NCI-H2081 (cell line): ENCODE measurements around the gene SLC25A20.
"Not testable (repeated sequence)": the region's sequence is repeated elsewhere in the genome, so short reads cannot be mapped to it uniquely, and the experiment has no call there.

Experiments used
- DNase-seq, 2 experiments: peaks; one replicate each; lab custom pipeline; 2025; lab: John Stamatoyannopoulos, UW

SLC25A20 gene, protein sequence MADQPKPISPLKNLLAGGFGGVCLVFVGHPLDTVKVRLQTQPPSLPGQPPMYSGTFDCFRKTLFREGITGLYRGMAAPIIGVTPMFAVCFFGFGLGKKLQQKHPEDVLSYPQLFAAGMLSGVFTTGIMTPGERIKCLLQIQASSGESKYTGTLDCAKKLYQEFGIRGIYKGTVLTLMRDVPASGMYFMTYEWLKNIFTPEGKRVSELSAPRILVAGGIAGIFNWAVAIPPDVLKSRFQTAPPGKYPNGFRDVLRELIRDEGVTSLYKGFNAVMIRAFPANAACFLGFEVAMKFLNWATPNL

DNA sequence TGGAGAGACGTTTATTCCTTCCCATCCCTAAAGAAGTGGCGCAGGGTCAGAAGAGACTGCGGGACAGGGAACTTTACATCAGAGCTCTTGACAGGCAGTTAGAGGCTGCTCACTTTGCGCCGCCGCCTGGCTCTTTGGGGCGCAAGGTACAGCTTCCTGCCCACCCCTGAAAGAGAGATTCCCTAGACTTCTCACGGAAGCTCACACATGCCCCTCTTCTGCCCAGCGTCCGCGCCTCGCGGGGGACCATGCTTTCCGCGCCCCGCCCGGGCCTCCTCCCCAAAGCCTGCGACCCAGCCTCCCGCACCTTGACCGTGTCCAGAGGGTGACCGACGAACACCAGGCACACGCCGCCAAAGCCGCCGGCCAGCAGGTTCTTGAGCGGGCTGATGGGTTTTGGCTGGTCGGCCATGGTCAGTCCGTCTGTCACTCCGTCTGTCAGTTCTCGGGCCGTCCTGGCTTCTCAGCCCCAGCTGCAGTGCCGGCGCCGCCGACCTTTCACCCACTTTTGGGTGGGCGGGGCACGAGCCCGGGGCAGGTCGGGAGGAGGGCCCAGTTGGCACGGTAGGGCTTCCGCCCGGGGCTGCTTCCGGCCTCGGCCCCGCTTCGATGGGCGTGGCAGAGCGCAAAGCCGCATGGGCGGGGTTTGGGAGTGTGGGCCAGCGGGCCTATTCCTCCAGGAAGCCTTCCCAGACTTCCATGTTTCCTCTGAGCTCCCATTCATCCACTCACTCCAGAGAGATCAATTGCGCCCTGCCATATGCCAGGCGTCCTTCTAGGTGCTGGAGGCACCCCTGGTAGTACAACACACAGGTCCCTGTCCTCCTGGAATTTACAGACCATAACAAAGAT, at the start of gene SLC25A20:
SLC25A20 (minus strand) TSS at position 500 of the 852 bp plus-strand sequence; CDS start at position 412, 88 bp downstream.
- peak; percentile 72 to 77 for DNase-seq

DNA sequence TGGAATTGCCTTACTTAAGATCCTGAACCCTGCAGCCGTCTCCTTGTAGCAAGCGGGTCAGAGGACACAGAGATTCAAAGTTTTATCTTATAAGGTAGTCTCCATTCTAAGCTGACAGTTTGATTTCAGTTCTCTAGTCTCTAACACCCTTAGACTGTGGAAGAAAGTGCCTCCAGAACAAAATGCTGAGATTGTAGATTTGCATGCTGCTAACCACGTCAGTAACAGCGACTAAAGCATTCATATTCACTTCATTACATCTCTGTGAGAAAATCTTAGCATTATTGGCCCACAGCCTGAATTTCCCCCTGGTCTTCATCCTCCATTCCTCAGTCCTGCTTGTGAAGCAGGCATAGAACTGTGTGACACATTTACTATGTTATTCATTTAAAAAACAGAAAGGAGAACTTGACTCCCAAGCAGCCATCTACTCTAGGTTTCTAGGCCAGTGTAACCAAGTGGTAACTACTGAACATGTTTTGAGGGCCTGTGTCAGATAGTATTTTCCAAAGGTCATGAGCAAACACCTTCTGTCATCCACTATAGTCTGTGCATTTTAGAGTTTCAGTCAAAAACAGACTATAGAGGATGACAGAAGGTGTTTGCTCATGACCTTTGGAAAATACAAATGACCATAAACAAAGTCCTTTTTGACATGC, 47.3 kb upstream of the SLC25A20 start:
- no peak for DNase-seq

DNA sequence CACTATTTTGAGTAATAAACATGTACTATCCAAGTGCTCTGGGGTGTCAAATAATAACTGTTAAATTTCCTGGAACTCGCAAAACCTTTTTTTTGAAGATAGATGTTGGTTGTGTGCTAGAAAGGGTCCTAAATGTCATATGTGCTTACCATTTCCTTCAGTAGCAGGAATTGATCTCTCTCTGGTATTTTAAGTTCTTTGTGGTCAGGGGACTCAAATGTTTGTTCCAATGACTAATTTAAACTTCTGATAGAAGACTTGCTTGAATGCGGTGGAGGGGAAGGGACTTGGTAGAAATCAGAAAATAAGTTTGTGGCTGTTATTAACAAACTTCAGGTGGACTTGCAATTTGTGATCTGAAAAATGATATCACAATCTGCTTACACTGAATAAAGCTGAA, 46.8 kb upstream of the SLC25A20 start:
- DNase-seq: no peak

DNA sequence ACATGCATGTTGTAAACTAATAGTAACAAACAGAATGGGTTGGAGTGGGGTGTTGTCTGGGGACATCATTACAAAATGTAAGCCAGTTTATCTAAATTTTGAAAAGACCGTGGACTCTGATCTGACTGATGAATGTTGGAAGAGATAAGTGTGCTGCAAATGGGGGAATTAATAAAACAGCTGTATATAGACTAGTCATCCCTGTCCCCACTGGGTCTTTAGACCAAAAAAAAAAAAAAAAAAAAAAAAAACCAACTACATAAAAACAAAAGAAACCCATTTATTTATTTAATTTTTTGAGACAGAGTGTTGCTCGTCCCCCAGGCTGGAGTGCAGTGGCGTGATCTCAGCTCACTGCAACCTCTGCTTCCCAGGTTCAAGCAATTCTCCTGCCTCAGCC, 40.0 kb upstream of the SLC25A20 start:
- DNase-seq: no peak

DNA sequence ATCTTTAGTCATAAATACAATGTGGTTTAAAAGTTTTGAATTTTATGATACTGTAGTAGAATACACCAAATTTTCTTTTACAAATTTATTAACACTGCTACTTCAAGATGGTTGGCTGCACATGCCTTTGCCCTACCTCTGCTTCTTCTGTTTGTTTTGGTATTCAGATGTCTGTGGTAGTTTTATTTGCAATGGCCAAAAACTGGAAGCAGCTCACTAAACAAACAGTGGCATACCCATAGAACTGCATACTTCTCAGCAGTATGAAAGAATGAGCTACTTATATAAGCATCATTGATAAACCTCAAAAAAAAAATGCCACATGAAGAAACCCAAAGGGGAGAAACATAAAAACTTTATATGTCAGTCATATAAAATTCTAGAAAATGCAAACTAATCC, 39.5 kb upstream of the SLC25A20 start:
- DNase-seq: no peak

DNA sequence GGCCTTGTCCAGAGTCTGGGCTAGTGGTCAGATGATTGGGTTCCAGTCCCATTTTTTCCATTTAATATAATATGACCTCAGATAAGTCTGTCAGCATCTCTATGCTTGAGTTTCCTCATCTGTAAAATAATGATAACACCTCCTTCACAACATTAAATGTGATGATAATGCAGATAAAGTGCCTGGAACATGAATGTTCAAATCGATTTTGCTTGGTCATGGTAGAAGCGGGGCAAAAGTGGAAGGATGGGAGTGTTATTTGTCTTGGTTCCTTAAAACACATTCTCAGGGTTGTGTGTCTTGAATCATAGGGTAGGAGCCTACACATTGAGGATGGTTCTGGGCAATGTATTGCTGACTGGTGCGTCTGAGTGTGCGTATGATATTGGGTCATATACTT, 36.8 kb upstream of the SLC25A20 start:
- no peak for DNase-seq

DNA sequence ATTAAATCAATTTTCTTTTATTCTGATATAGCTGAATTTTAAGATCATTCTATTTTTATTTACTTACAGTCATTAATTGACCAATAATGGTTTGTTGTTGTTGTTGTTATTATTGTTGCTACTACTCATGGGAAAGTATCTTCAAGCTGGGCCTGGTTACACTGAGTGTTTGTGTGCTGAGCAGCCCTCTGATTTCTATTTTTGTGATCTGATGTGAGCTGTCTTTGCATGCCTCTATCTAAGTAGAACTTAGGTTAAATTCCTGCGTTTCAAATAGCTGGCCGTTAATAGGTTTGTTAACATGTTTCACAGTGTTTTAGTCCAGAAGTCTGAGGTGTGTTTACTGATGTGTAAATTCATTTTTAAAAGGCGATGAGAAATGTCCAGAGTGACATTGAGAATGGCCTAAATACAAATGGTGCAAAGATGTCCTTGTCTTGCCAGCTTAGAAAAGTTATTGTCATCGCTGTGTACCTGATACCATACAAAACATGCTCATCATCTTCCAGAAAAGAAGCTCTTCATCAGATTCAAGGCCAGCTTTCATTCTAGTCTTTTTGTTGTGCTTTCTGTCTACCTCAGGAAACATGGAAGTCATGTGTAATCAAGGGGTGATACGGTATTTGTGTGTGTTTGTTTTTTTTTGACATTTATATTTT, 35.8 kb upstream of the SLC25A20 start:
- DNase-seq: no peak

DNA sequence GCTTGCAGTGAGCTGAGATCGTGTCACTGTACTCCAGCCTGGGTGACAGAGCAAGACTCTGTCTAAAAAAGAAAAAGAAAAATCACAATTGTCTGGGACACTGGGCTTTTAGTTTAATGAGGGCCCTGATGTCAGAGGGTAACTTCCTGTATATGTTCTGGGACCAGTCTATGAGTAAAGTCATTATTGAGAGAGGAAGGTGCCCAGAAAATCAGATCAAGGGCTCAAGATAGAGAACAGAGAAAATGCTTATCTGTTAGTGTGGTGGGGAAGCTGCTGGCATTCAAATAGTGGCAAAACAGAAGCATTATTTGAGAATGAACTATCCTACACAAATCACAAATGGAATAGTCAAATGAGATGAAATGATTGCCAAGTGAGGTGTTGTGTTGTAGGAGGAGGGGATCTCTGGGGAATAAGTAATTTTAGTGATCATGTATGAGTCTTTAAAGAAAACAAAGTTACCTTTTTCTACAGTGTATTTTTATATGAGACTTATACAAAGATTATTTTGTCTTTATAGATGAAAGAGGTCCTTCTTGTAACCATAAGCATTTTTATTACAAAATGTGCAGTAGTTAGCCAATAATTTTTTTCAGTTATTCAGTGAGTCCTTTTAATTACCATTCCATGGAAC, 33.4 kb upstream of the SLC25A20 start:
- no peak for DNase-seq

DNA sequence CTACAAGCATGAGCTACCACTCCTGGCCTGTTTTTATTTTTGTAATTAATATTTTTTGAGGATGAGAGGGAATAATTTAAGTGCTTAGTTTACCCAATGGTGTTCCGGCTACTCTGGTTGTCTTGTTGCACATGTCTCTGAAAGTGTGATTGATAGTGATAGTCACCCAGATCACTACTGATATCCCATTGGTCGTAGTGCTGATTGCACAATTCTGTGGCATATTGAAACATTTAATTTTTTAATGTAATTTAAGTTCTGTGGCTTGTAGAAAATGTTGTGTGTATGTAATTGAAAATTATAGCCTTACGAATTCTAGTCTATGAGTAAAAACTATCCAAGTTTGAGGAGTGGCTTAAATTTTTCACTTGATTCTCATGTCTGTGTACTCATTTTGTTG, 31.9 kb upstream of the SLC25A20 start:
- DNase-seq: no peak

DNA sequence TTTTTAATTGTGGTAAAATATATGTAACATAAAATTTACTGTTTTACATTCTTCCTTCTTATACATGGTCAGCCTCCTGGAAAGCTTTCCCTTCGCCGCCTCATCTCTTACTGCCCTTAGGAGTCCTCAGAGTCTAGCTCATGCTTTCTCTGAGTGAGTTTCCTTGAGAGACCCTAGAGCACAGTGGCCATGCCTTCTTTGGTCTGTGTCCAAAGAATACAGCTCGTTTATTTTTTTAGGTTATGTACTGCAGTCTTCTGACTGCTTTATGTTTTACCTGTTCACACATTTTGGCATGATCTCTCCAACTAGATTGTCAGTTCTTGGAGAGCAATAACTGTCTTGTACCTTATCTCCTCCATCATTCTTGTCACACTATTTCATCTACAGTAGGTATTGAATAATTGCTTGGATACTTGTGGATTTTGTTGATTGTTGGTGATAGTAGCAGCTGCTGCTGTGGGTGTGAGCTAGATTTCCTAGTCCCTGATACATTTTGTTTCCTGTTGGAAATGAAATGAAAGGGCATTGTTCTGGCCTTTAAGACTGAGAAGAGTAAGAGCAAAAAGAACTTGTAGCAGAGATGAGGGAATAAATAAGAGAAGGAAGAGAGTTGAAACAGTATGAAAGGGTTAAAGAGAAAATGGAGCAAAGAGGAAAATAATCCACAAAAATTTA, 30.8 kb upstream of the SLC25A20 start:
- DNase-seq: no peak

DNA sequence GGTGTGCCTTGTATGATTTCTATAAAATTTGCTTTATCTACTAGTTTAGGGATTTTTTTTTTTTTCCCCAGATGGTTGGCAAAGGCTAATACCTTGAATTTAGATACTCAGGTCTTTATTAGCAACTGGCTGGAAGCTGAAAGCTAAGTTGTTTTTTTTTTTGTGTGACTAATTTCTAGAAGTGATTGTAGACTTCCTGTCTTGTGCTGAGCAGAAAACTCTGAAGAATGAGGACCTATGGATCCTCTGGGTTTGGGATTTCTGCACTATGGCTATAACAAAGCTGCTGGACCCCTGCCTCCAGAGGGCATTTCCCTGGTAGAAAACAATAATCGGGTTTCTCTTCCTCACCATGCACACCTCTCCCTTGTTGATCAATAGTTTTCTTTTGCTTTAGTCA, 30.0 kb upstream of the SLC25A20 start:
- DNase-seq: no peak

DNA sequence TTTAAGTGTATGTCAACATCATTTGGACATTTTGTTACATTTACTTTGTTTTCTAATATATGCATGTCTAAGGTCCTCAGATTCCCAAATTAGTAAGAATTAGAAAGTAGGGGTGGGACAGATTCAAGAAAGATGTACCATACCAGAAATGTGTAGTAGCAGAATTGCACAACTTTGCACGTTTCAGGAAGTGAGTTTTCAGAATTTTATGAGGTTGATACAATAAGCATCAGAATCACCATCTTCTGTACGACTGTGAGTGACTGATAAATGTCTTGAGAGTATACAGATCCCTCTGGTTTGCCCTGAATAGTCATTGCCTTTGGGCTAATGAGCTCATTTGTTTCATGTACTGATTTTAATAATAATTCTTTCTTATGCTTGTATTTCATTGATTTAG, 29.2 kb upstream of the SLC25A20 start:
- DNase-seq: no peak

DNA sequence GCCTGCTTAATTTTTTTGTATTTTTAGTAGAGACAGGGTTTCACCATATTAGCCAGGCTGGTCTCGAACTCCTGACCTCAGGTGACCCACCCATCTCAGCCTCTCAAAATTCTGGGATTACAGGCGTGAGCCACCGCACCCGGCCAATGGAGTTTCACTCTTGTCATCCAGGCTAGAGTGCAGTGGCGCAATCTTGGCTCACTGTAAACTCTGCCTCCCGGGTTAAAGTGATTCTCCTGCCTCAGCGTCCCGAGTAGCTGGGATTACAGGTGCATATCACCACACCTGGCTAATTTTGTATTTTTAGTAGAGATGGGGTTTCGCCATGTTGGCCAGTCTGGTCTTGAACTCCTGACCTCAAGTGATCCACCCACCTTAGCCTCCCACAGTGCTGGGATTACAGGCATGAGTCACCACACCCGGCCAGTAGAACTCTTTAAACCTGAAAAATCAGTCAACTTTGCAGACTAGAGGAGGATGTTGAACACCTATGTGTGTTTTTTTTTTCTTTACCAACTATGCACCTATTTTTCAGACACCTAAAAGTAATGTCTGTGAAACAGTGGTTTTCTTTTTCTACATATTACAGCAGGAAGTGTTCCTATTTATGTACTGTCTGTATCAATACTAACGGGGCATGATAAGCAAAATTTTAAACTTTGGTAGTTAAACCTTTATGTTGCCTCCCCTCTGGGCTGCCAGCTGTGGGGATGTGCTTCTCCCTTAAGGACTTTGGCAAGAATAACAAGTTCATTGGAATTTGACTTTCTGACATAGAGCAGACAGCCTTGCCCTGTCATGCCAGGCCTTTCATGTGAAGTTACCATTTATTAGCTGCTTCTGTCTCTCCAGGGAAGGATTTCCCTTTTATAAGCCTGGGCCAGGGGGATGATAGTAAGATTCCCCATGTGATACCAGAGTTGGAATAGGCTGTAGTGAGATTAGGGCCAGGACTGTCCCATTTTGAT, 28.0 kb upstream of the SLC25A20 start:
- DNase-seq: no peak

DNA sequence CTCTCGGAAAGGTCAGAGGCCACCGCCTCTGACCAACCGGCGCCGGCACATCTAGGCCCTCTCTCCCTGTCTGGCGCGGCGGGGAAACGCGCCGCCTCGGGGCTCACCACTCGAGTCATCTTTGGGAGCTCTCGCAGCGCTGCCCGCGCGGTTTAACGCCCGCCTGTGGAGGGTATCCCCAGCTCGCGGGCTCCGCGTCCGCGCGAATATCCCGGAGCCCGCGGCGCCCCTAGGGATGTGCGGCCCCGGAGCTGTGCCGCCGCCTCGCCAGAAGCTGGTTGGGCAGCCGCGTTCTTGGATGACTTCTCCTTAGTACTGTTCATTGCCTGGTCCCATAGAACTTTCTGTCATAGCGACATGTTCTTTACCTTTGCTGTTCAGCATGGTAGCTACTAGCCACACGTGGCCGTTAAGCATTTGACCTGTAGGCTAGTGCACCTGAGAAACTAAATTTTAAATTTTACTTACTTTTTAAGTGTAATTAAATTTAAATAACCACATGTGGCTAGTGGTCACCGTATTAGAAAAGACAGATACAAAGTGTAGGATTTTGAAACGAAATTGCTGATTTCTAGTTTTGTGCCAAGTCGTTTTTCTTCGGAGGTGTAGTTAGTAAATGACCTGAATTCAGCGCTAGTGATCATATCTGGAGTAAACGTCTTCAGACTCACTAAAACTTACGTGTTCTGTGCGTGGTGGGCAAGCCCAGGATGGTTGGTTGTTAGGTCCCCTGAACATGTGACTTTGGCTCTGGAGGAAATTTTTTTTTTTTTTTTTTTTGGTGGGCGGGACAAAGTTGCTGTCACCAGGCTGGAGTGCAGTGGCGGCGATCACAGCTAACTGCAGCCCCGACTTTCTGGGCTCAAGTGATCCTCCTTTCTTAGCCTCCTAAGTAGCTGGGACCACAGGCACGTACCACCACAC, 20.8 kb upstream of the SLC25A20 start:
- DNase-seq: peak; percentile 7 to 41

DNA sequence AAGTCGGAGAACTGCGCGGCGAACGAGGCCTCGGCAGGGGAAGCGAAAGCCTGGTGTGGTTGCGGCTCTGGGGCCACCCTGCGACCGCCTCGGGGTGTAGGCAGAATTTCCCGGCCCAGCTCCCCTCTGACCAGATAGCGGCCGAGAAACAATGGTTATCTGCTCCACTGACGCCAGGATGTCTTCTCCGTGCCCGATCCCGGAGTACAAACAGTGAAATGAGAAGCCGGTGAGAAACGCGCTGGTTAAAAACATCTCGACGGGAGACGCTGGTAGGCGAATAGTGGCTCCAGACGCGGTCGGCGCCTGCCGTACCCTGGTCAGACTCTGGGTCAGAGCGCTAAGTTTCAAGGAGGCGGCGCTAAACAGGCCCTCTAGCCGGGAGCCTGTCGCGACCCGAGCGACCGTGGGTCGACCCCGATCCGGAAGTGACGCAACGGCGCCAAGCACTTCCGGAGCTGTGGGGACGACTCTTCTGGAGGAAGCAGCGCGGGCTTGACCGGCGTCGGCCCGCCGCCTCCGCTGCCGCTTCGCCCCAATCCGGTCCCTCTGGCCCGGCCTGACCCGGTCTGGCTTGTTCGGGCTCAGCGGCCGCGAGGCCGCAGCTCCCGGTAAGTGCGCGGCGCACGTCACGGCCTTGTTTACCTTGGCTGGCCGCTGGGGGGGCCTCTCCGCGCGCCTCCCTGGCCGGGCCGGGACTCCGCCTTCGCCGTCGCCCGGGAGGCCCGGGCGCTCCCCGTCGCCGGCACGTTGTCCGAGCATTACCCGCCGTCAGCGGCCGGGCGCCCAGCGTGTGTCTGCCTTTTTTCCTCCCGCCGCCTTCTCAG, 19.9 kb upstream of the SLC25A20 start, which contains the start of gene ARIH2:
ARIH2 (plus strand) TSS at position 455 of the 827 bp plus-strand sequence. CDS start 8,717 bp downstream, outside the sequence.
- DNase-seq: peak; percentile 62 to 80

DNA sequence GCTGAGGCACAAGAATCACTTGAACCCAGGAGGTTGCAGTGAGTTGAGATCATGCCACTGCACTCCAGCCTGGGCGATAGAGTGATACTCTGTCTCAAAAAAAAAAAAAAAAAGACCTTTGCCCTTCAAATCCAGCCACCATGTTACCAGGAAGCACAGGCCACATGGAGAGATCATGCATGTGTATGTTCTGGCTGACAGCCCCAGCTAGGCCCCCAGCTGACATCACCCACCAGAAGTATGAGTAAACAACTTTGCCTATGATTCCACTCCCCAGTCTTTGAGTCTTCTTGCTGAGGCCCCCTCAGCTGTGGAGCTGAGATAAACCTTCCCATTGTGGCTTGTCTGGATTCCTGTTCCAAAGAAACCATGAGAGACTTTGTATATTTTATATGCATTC, 16.6 kb upstream of the SLC25A20 start:
- no peak for DNase-seq

DNA sequence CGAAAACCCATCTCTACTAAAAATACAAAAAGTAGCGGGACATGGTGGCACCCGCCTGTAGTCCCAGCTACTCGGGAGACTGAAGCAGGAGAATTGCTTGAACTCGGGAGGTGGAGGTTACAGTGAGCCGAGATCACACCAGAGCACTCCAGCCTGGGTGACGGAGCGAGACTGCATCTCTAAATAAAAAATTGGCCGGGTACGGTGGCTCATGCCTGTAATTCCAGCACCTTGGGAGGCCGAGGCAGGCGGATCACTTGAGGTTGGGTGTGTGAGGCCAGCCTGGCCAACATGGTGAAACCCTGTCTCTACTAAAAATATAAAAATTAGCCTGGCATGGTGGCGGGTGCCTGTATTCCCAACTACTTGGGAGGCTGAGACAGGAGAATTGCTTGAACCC, 8.3 kb upstream of the SLC25A20 start:
- not testable (repeated sequence) for DNase-seq

DNA sequence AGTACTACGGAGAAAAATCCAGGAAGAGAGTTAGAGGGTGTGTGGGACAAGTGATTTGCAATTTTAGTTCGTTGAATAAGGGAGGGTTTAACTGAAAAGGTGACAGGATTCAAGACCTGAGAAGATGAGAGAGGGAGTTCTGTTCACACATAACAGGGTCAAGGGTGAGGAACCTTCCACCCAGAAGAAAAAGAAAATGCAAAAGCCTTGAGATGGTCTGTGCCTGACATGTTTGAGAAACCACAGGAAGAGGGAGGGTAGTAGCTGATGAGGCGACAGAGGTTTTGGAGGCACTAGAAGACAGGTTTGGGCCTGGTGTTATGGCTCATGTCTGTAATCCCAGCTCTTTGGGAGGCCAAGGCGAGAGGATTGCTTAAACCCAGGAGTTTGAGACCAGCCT, 591 bp upstream of the SLC25A20 start:
- DNase-seq: no peak
